ENCODE measurements around the gene MED12L. TPM values are rescaled to one million over a fixed set of nuclear protein-coding genes. Genes with fewer than 3 reads are reported as not detected.

MED12L gene
- polyA plus RNA-seq, 1 of the 3 experiments (the other 2 are of a cell fraction): 0.03 TPM

GRCh38 chr3:151144760-151145159 lies 59.3 kb downstream of the MED12L start (continued):
- TF ChIP-seq RAD21 (IDR thresholded peaks at IDR 0.05; ENCODE audit: low read length): no peak

- Histone ChIP-seq H3K27me3 (ENCODE audit: insufficient read depth) (peaks cover 26% of the 10 kb centered on the region), H3K9me3 (no peaks in the 10 kb centered on the region), H3K9me2 (no peaks in the 10 kb centered on the region), H3K27ac (ENCODE audit: low read depth in 2 of 2, low read length in 1 of 2) (no peak overlapping the region), H3K4me1 (ENCODE audit: control insufficient read depth in 1 of 2, insufficient read depth in 2 of 2, low read depth in 1 of 2, low read length in 1 of 2) (peaks cover 8 to 16% of the 10 kb centered on the region in 2 experiments; a peak in 3 of 4 replicates), H3K4me2 (no peak overlapping the region), H2AFZ (ENCODE audit: low read depth) (no peak overlapping the region), H4K20me1 (ENCODE audit: insufficient read depth) (no peaks in the 10 kb centered on the region), H3K36me3 (replicated peaks in 1 of 2; ENCODE audit: control insufficient read depth in 1 of 2, insufficient read depth in 2 of 2, low read length in 1 of 2) (no peaks in the 10 kb centered on the region), H3K9ac (no peak overlapping the region), H3F3A (replicated peaks; ENCODE audit: insufficient read depth) (no peaks in the 10 kb centered on the region), H3K4me3 (ENCODE audit: low read depth in 2 of 2, low read length in 1 of 2) (peak overlapping the region in 1 of 2 experiments; percentile 27; a peak in 1 of 4 replicates), H3K79me2 (ENCODE audit: insufficient read depth) (no peaks in the 10 kb centered on the region)
- whole genome bisulfite sequencing (ENCODE audit: low lambda C conversion rate): 30% methylated on average over 6 of the region's 6 CpGs
- TF ChIP-seq TCF12 (IDR thresholded peaks at IDR 0.05) (no peak), MEF2A (IDR thresholded peaks at IDR 0.05; ENCODE audit: borderline replicate concordance, low read depth) (no peak), MXI1 (IDR thresholded peaks at IDR 0.05; ENCODE audit: low read depth, low read length) (no peak), FOXM1 (IDR thresholded peaks at IDR 0.05; ENCODE audit: low read depth) (no peak), EZH2phosphoT487 (IDR thresholded peaks at IDR 0.05; ENCODE audit: borderline replicate concordance, low read depth) (no peak), USF2 (IDR thresholded peaks at IDR 0.05; ENCODE audit: borderline replicate concordance, low read depth, low read length) (no peak), TEAD4 (IDR thresholded peaks at IDR 0.05; ENCODE audit: borderline replicate concordance, insufficient read depth) (no peak), IRF3 (IDR thresholded peaks at IDR 0.05; ENCODE audit: low read depth, low read length) (no peak)
- POLR2A ChIA-PET: no interaction called here
- CTCF ChIA-PET: interaction anchor here (0.7 to 2.6 kb wide), 33 partner anchors 11 to 424 kb away, joined by 3 to 15 read pairs (median 4); partner anchors contain the start of gene MED12L
- DNase-seq: no peak
Observed at GRCh38 chr3:151145713-151146070, 60.2 kb downstream of the MED12L start.

GRCh38 chr3:151146071-151146730 lies 60.7 kb downstream of the MED12L start:
- TF ChIP-seq TCF12 (IDR thresholded peaks at IDR 0.05) (peak; percentile 30; the same call in 1 of the 2 replicates), MEF2A (IDR thresholded peaks at IDR 0.05; ENCODE audit: borderline replicate concordance, low read depth) (no peak), CHD2 (IDR thresholded peaks at IDR 0.05; ENCODE audit: low read length, partially characterized antibody) (peak; percentile 16), FOSL2 (IDR thresholded peaks at IDR 0.05; ENCODE audit: borderline replicate concordance, low read depth) (no peak), TEAD4 (IDR thresholded peaks at IDR 0.05; ENCODE audit: borderline replicate concordance, insufficient read depth) (no peak), GATA2 (CRISPR knock-in tag; IDR thresholded peaks at IDR 0.05) (peak; percentile 73; the same call in 1 of the 2 replicates), RAD21 (IDR thresholded peaks at IDR 0.05; ENCODE audit: low read length) (peak; percentile 95), NRF1 (IDR thresholded peaks at IDR 0.05; ENCODE audit: low read depth, low read length) (peak; percentile 16; the same call in 1 of the 2 replicates), CTCF (IDR thresholded peaks at IDR 0.05) (peak; percentile 87), FOXJ3 (CRISPR knock-in tag; IDR thresholded peaks at IDR 0.05) (no peak), SMC3 (IDR thresholded peaks at IDR 0.05; ENCODE audit: low read depth, low read length) (peak; percentile 95), RCOR1 (IDR thresholded peaks at IDR 0.05; ENCODE audit: low read length) (peak; percentile 85), EZH2phosphoT487 (IDR thresholded peaks at IDR 0.05; ENCODE audit: borderline replicate concordance, low read depth) (no peak), MAX (IDR thresholded peaks at IDR 0.05; ENCODE audit: low read depth) (no peak), JUND (IDR thresholded peaks at IDR 0.05) (no peak)
- POLR2A ChIA-PET: no interaction called here
- Histone ChIP-seq H3K27ac (ENCODE audit: low read depth in 2 of 2, low read length in 1 of 2) (peak overlapping the region in 1 of 2 experiments; percentile 72; a peak in 2 of 4 replicates), H3K4me1 (ENCODE audit: control insufficient read depth in 1 of 2, insufficient read depth in 2 of 2, low read depth in 1 of 2, low read length in 1 of 2) (peaks cover 8 to 16% of the 10 kb centered on the region in 2 experiments; a peak in 3 of 4 replicates), H4K20me1 (ENCODE audit: insufficient read depth) (no peaks in the 10 kb centered on the region), H3K9ac (no peak overlapping the region), H3K4me2 (peak overlapping the region; percentile 45; the same call in 1 of the 2 replicates), H3K9me2 (no peaks in the 10 kb centered on the region), H3K36me3 (replicated peaks in 1 of 2; ENCODE audit: control insufficient read depth in 1 of 2, insufficient read depth in 2 of 2, low read length in 1 of 2) (no peaks in the 10 kb centered on the region), H3K4me3 (ENCODE audit: low read depth in 2 of 2, low read length in 1 of 2) (peak overlapping the region in 1 of 2 experiments; percentile 27; a peak in 2 of 4 replicates), H3K9me3 (no peaks in the 10 kb centered on the region), H3F3A (replicated peaks; ENCODE audit: insufficient read depth) (no peaks in the 10 kb centered on the region), H2AFZ (ENCODE audit: low read depth) (peak overlapping the region; percentile 38), H3K27me3 (ENCODE audit: insufficient read depth) (peaks cover 26% of the 10 kb centered on the region), H3K79me2 (ENCODE audit: insufficient read depth) (no peaks in the 10 kb centered on the region)
- CTCF ChIA-PET: interaction anchor here (0.6 to 2.6 kb wide), 38 partner anchors 10 to 425 kb away, joined by 3 to 15 read pairs (median 4); partner anchors contain the start of gene MED12L
- 4% methylated on average over 9 of the region's 9 CpGs for WGBS (ENCODE audit: low lambda C conversion rate)
- DNase-seq: peak; percentile 71

Data from SK-N-SH (cell line).